Common myeloid progenitor, CD34-positive (primary cell): ENCODE measurements around the gene SUOX.
"Not testable (repeated sequence)": the region's sequence is repeated elsewhere in the genome, so short reads cannot be mapped to it uniquely, and the experiment has no call there.

Source experiments
- CTCF ChIA-PET: fragments of 350-600 bp; sonication (Branson Sonifier 250); formaldehyde crosslinking; loops from one replicate; lab custom pipeline; 2021; ENCODE audit warnings: antibody characterized with exemption; lab: Charles Lee
- POLR2A ChIA-PET: fragments of 350-600 bp; sonication (Branson Sonifier 250); formaldehyde crosslinking; loops from one replicate; lab custom pipeline; 2021; ENCODE audit warnings: antibody characterized with exemption; lab: Charles Lee
- DNase-seq, 3 donors: peaks; one replicate each; pipeline versions ENCODE4 v3.0.0 to v3.0.0-alpha.2; 2013
- H3K27ac ChIP-seq, 2 experiments: 1 replicate in 1 of 2; 2 replicates in 1 of 2; pipeline ENCODE4 v1.7.0; 2013; ENCODE audit warnings: inconsistent platforms in 2 of 2, low read length in 2 of 2, mild to moderate bottlenecking in 2 of 2, low read depth in 1 of 2, moderate library complexity in 1 of 2; ENCODE audit not compliant: severe bottlenecking in 2 of 2, insufficient read depth in 1 of 2, poor library complexity in 1 of 2
- H3K27me3 ChIP-seq, 5 experiments: replicated peaks in 2 of 5; 1 replicate in 3 of 5; 2 replicates in 2 of 5; pipeline versions ENCODE4 v1.6.1 to v1.7.0; 2013; ENCODE audit warnings: low read length in 4 of 5, mild to moderate bottlenecking in 2 of 5, moderate library complexity in 2 of 5, inconsistent platforms in 1 of 5; ENCODE audit not compliant: insufficient read depth in 5 of 5, control insufficient read depth in 4 of 5
- H3K36me3 ChIP-seq, 4 experiments: 1 replicate in 2 of 4; 2 replicates in 2 of 4; pipeline versions ENCODE4 v1.6.1 to v1.7.0; 2013; ENCODE audit warnings: low read length in 3 of 4, control low read depth in 1 of 4, mild to moderate bottlenecking in 1 of 4; ENCODE audit not compliant: control insufficient read depth in 4 of 4, insufficient read depth in 4 of 4
- H3K4me1 ChIP-seq, 4 experiments: 1 replicate in 3 of 4; 2 replicates in 1 of 4; pipeline versions ENCODE4 v1.6.1 to v1.7.1; 2013; ENCODE audit warnings: low read length in 3 of 4, mild to moderate bottlenecking in 3 of 4, control low read depth in 1 of 4, inconsistent platforms in 1 of 4, moderate library complexity in 1 of 4; ENCODE audit not compliant: control insufficient read depth in 4 of 4, insufficient read depth in 4 of 4; ENCODE audit errors: control extremely low read depth in 1 of 4
- H3K4me3 ChIP-seq, 7 experiments: 1 replicate in 4 of 7; 2 replicates in 3 of 7; pipeline versions ENCODE4 v1.5.1 to v1.7.0; 2013; ENCODE audit warnings: mild to moderate bottlenecking in 7 of 7, low read length in 6 of 7, moderate library complexity in 6 of 7, inconsistent platforms in 2 of 7, low read depth in 2 of 7, control low read depth in 1 of 7; ENCODE audit not compliant: insufficient read depth in 4 of 7, control insufficient read depth in 1 of 7; ENCODE audit errors: extremely low read depth in 1 of 7
- H3K9me3 ChIP-seq, 5 experiments: 1 replicate in 4 of 5; 2 replicates in 1 of 5; pipeline versions ENCODE4 v1.6.1 to v1.7.1; 2013; ENCODE audit warnings: low read length in 4 of 5, mild to moderate bottlenecking in 2 of 5, inconsistent platforms in 1 of 5, low read depth in 1 of 5, moderate library complexity in 1 of 5; ENCODE audit not compliant: control insufficient read depth in 4 of 5, insufficient read depth in 2 of 5; ENCODE audit errors: control extremely low read depth in 1 of 5
- WGBS: methylation state at CpG from one replicate; pipeline ENCODE4 v1.1.5; 2013; ENCODE audit not compliant: insufficient coverage; 5-methylcytosine and 5-hydroxymethylcytosine counted together

Gene SUOX

DNA sequence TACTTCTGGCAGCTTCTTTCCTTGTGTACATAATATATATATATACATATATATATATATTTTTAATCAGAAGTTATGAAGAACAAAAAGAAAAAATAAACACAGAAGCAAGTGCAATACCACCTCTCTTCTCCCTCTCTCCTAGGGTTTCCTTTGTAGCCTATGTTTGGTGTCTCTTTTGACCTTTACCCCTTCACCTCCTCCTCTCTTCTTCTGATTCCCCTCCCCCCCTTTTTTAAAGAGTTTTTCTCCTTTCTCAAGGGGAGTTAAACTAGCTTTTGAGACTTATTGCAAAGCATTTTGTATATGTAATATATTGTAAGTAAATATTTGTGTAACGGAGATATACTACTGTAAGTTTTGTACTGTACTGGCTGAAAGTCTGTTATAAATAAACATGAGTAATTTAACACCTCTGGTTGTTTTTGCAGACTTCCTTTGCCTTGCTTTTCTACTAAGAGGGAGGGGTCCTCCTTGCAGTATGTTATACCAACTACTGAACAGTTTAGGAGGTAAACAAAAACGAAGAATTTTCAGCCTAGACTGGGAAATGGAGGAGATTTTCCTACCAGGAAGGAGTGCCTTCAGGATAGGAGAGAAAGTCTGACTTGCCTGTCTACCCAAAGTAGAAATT lies 41.1 kb downstream of the SUOX start:
- no peak overlapping the region for H3K4me3 ChIP-seq
- H3K27ac ChIP-seq: no peak overlapping the region
- no peak for DNase-seq
- no CpG with 5 or more reads among the region's 2 CpGs for WGBS
- H3K9me3 ChIP-seq: no peaks in the 10 kb centered on the region
- peaks cover 5 to 49% (median 33%) of the 10 kb centered on the region in 4 experiments for H3K36me3 ChIP-seq
- CTCF ChIA-PET: interaction anchor here (0.9 to 5.0 kb wide), 6 partner anchors 9 to 220 kb away, joined by 3 to 64 read pairs (median 4); partner anchors contain the start of genes ORMDL2, PA2G4, SARNP and SUOX
- POLR2A ChIA-PET: no interaction called here
- peaks cover 6 to 17% (median 11%) of the 10 kb centered on the region in 4 experiments for H3K4me1 ChIP-seq
- no peaks in the 10 kb centered on the region for H3K27me3 ChIP-seq

DNA sequence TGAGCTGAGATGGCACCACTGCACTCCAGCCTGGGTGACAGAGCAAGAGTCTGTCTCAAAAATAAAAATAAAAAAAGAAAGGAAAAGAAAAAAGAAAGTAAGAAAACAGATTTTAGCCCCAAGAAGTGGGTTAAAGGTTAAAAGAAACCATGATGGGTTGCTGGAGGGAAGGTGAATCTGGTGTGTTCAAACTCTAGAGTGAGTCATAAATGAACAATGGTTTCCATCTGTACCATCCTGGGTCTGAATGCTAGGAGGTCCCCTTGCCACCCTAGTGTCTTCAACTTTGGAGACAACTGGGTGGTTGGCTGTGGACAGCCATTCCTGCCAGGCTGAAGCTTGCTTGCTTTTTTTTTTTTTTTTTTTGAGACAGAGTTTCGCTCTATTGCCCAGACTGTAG lies 43.1 kb downstream of the SUOX start:
- H3K4me1 ChIP-seq: peaks cover 6 to 23% (median 15%) of the 10 kb centered on the region in 4 experiments
- POLR2A ChIA-PET: interaction anchor here (1.5 kb wide), 1 partner anchor 44 kb away, joined by 3 read pairs; no protein-coding TSS in a partner anchor
- WGBS: no CpG with 5 or more reads among the region's 1 CpG

DNA sequence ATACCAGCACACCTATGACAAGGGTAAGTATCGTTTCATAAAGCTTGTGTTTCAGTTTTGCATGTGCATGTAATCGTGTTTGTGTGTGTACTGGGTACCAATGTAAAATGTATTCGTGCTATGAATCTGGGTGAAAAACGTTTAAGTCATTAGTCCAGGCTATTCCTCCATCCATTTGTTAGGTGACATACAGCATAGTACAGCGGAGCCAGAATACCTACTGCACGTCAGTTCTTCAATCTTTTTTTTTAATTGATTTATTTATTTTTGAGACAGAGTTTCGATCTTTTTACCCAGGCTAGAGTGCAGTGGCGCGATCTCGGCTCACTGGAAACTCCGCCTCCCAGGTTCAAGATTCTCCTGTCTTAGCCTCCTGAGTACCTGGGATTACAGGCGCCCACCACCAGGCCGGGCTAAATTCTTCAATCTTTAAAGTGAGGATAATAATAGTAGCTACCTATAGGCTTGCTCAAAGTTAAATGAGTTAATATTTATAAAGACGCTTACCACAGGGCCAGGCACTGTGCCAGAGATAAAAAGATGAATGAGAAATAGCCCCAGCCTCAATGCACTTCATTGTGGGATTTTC lies 44.0 kb downstream of the SUOX start:
- peaks cover 6 to 23% (median 15%) of the 10 kb centered on the region in 4 experiments for H3K4me1 ChIP-seq
- peak overlapping the region in 1 of 2 experiments; percentile 97 for H3K27ac ChIP-seq
- no peaks in the 10 kb centered on the region for H3K27me3 ChIP-seq
- 89% methylated on average over 10 of the region's 14 CpGs for WGBS
- peaks cover 6 to 51% (median 31%) of the 10 kb centered on the region in 4 experiments for H3K36me3 ChIP-seq
- no peaks in the 10 kb centered on the region for H3K9me3 ChIP-seq
- ChIA-PET POLR2A (interaction anchor here (1.5 kb wide), 1 partner anchor 45 kb away, joined by 3 read pairs; no protein-coding TSS in a partner anchor), CTCF (interaction anchor here (0.7 to 5.0 kb wide), 14 partner anchors 12 to 302 kb away, joined by 3 to 64 read pairs (median 4); partner anchors contain the start of genes PA2G4 and SUOX)
- no peak for DNase-seq
- peak overlapping the region in 6 of 7 experiments; percentile 32 to 98 (median 64) for H3K4me3 ChIP-seq

More for the DNA sequence above, 43.1 kb downstream of the SUOX start:
- CTCF ChIA-PET: interaction anchor here (0.6 to 5.0 kb wide), 11 partner anchors 11 to 301 kb away, joined by 3 to 64 read pairs (median 4); partner anchors contain the start of gene SUOX
- no peak overlapping the region for H3K4me3 ChIP-seq
- H3K27ac ChIP-seq: peak overlapping the region in 1 of 2 experiments; percentile 5
- H3K27me3 ChIP-seq: no peaks in the 10 kb centered on the region
- no peak for DNase-seq
- peaks cover 9 to 53% (median 34%) of the 10 kb centered on the region in 4 experiments for H3K36me3 ChIP-seq
- no peaks in the 10 kb centered on the region for H3K9me3 ChIP-seq

DNA sequence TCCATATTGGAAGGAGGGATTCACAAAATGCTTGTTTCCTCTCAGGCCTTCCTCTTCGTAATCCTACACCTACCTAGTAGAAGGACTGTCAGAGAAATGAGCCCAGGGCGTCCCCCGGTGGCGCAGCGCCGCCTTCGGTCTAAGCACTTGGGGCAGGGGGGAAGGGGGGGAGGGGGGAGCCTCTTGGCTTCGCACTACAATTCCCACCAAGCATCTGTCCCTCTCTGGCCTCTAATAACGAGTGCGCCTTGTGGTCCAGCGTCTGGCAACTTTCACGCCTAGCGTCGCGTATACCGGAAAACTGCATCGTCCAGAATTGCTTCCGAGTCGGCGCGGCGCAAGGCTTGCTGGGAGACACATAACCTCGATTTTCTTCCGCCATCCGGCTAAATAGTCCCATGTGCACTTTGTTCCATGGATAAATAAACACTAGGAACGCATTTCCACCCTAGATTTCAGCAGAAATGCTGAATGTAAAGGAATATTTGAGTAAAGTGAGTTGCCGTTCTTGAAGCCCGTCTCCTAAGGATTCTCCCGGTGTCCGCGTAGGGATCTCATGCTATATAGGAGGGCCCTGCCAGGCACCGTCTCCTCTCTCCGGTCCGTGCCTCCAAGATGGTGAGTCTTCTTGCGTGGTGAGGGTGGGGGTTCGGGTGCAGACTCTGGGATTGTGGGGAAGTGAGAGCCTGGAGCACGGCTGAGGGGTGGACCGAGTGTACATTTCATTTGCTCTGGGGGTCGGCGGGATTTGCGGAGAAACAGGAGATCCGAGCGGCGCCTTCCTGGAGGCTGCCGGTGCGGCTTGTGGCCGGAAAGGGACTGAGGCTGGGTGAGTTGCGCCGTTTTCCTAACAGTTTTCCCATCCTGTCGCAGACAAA lies 44.7 kb downstream of the SUOX start, which contains the start of gene RPS26:
RPS26 (plus strand) TSS at position 367 of the 878 bp plus-strand sequence; CDS start at position 616, 249 bp downstream.
- POLR2A ChIA-PET: no interaction called here
- H3K36me3 ChIP-seq: peaks cover 5 to 47% (median 29%) of the 10 kb centered on the region in 4 experiments
- WGBS: 0% methylated on average over 29 of the region's 50 CpGs

DNA sequence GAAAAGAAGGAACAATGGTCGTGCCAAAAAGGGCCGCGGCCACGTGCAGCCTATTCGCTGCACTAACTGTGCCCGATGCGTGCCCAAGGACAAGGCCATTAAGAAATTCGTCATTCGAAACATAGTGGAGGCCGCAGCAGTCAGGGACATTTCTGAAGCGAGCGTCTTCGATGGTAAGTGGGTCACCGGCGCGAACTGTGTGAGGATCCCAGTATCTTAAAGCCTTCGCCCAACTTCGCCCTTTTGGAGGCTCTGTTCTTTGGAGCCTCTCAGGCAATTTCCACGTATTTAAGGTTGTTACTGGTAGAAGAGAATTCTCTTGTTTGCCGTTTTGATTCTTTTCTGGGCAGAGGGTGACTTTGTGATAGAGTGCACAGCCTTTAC lies 45.3 kb downstream of the SUOX start:
- H3K27me3 ChIP-seq, POLR2A ChIA-PET, CTCF ChIA-PET, H3K9me3 ChIP-seq: not testable (repeated sequence)
- peaks cover 6 to 26% (median 15%) of the 10 kb centered on the region in 4 experiments for H3K4me1 ChIP-seq
- peak in 1 of 3 donors; percentile 9 for DNase-seq
- peak overlapping the region; percentile 92 to 97 for H3K27ac ChIP-seq
- H3K36me3 ChIP-seq: peaks cover 5 to 41% (median 25%) of the 10 kb centered on the region in 4 experiments
- WGBS: 0% methylated on average over 7 of the region's 20 CpGs
- H3K4me3 ChIP-seq: peak overlapping the region; percentile 89 to 99 (median 97)

More for the DNA sequence above, 44.7 kb downstream of the SUOX start, which contains the start of gene RPS26:
- Histone ChIP-seq H3K4me3 (peak within 1 kb of the TSS; percentile 89 to 99 (median 97)), H3K27ac (peak within 1 kb of the TSS; percentile 92 to 97), H3K4me1 (peaks cover 6 to 24% (median 15%) of the 10 kb centered on the region in 4 experiments), H3K27me3 (no peaks in the 10 kb centered on the region), H3K9me3 (no peaks in the 10 kb centered on the region)
- DNase-seq: peak; percentile 99 to 100 (median 100)
- CTCF ChIA-PET: interaction anchor here (0.7 to 5.0 kb wide), 8 partner anchors 12 to 111 kb away, joined by 3 to 64 read pairs (median 4); partner anchors contain the start of gene SUOX

DNA sequence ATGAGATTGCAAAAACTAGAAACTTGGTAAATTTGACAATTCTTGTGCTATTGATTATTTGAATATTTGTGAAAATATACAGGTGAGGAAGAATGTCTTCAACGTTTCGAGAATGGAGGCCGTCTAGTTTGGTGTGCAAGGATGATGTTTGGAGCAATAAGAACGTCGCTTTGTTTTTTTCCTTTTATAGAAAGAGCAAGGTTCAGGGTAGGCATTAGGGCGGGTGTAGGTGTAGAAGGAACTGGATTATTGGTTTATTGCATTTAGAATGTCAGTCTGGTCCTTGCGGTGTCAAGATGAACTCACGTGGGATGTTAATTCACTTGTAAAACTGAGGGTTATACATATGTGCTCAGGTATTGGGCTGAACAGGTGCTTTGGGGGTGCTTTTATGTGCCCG lies 45.8 kb downstream of the SUOX start:
- POLR2A ChIA-PET: no interaction called here

More for the DNA sequence above, 45.8 kb downstream of the SUOX start:
- Histone ChIP-seq H3K36me3 (peaks cover 5 to 39% (median 25%) of the 10 kb centered on the region in 4 experiments), H3K4me1 (peaks cover 6 to 26% (median 15%) of the 10 kb centered on the region in 4 experiments), H3K27ac (peak overlapping the region; percentile 92 to 97), H3K4me3 (peak overlapping the region in 6 of 7 experiments; percentile 91 to 99 (median 97)), H3K27me3 (no peaks in the 10 kb centered on the region), H3K9me3 (no peaks in the 10 kb centered on the region)
- 49% methylated on average over 7 of the region's 9 CpGs for WGBS
- DNase-seq: no peak
- CTCF ChIA-PET: interaction anchor here (5.7 kb wide), 1 partner anchor 76 kb away, joined by 32 read pairs; the partner anchor contains the start of gene ZC3H10
